GM12872 (cell line): ENCODE results near the gene PAQR9.

ENCODE experiments used
- CTCF ChIP-seq: IDR thresholded peaks from 3 replicates; pipeline ENCODE4 v1.5.1; 2011; ENCODE audit warnings: low read depth, mild to moderate bottlenecking, low read length, moderate library complexity; ENCODE audit not compliant: insufficient read depth

The PAQR9 gene

DNA sequence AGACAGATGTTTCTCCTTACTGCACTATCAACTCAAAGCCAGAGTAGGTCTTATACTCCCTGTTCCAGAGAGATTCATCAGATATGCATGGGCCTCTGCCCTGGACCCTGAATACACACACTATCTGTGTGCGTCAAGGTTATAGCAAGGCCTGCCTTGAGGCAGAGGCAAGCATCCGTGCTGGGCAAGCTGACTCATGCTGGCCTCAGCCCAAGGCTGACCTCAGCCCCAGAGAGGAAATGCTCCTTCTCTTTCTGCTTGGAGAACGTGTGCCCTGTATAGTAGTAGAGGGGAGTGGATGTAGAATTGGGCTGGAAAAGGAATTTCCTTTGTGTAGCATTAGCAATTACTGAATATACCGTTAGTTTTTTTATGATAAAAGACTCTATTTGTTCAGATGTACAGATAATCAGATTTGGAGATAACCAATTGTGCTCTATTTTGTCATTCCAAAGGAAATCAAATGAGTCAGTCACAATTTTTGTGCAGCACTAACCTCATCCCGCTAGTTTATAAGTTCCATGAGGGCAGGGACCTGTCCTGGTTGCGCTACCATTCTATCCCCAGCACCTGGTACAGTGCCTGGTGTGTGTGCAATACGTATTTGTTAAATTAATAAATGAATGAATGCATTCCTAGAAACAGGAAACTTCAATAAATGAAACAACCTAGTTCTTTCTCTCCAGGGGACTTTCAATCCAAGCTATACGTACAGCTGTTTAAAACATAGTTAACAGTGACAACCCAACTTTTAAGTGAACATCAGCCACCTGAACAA is 13.3 kb upstream of the PAQR9 start:
- TF ChIP-seq CTCF = no peak

GRCh38 chr3:142975316-142975995 is 12.0 kb upstream of the PAQR9 start:
- TF ChIP-seq CTCF = 0 out of 3 replicates have a peak, but pooled peaks have one; percentile 11

DNA sequence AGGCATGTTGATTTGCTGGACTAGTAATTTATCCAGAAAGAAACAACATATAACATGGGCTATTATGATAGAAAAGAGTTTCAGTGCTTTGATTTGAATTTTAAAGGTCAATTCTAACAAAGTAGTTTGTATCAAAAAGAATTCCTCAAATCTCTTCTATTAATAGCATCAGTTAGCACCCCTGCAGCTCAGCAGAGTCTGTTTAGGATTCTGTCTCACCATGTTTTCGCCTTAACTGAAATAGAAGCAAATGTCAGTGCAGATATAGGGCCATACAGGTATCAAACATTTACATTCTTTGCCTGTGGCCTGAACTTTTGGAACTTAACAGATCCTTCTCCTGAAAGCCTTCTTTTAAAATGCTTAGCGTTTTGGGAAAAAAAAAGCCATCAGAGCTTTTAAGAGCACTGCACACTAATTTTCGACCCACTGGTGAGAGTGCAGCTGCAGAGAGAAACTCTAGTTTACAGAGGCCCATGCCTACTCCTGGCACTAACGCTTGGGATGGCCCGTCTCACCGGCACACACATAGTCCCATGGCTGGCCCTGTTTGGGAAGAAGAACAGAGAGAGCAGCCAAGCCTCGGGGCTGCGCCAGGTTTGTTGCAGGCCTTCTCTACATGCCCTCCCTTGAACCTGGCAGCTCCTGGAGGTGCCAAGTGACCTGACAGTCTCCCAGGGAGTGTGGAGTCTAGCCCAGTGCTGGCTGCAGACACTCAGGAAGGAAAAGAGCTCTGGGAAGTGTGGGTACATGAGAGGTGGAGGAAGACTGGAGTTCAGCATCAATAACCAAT is 9.9 kb upstream of the PAQR9 start:
- TF ChIP-seq CTCF = no peak

GRCh38 chr3:142972092-142972753 is 8.7 kb upstream of the PAQR9 start:
- TF ChIP-seq CTCF = no peak

GRCh38 chr3:142971431-142971830 is 8.0 kb upstream of the PAQR9 start:
- no peak for TF ChIP-seq CTCF

DNA sequence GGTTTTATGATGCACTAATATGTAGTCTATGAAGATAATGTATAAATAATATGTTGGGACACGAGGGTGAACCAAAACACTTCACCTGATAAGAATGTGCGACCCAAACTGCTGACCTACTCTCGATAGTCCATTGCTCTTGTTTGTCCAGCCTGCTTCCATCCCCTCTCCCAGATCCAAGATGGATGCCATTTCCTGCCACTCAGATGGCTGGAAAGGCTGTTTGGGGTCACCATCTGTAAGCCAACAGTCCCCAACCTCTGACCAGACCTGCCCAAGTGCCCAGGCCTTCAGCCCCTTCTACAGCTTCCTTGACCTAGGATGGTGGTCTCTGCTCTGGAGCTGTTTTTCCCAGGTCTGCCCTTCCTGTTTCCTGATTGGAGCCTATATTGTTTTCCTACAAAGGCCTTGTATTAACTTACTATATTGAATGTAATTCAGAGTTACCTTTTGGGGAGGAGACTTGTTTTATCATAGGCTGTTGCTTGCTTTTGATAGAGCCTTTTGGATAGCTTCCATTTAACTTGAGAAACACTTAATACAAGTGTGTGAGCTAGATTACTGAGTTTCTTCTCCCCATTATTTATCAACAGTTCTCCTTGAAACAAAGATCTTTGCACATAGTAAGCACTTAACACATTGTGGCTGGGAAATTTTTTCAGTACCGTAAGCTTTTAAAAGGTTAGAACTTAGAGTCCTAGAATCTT is 5.0 kb upstream of the PAQR9 start:
- TF ChIP-seq CTCF = no peak
